Immature natural killer cell (primary cell): ENCODE measurements around the gene UROC1. TPM values are rescaled to one million over a fixed set of nuclear protein-coding genes. Genes with fewer than 3 reads are reported as not detected.

ENCODE experiments used
- polyA plus RNA-seq, 3 donors: library from polyadenylated mRNA; unstranded; fragments of 300-500 nt; fragmentation: Illumina TruSeq; gene quantifications; one replicate each; pipeline ENCODE4 v1.2.3, GENCODE V29; 2021

UROC1 gene
- polyA plus RNA-seq, 3 donors from 2014 or later = not detected

Other genes starting within 250 kb of the UROC1 start
- not detected for gene KLF15, start 160.4 kb downstream of the UROC1 start, polyA plus RNA-seq
- gene CFAP100, start 122.9 kb downstream of the UROC1 start, polyA plus RNA-seq = not detected
- 10 to 100 TPM in 2 of 3 donors, 1 to 10 TPM in 1; 9.6 to 17.2 (median 11.8) TPM for gene ZXDC, start 41.9 kb downstream of the UROC1 start, polyA plus RNA-seq
- gene CHST13, start 6.4 kb upstream of the UROC1 start, polyA plus RNA-seq = under 1 TPM in 1 of 3 donors, not detected in 2; 0.67 TPM
- gene C3orf22, start 41.2 kb upstream of the UROC1 start, polyA plus RNA-seq = not detected
- 1 to 10 TPM in 2 of 3 donors, not detected in 1; 1.4 to 3.5 TPM for gene TXNRD3, start 137.4 kb upstream of the UROC1 start, polyA plus RNA-seq
- 10 to 100 TPM in 1 of 3 donors, 1 to 10 TPM in 2; 9.7 to 12.9 (median 9.7) TPM for gene CHCHD6, start 186.5 kb upstream of the UROC1 start, polyA plus RNA-seq